HG03095 (cell line): ENCODE results near the gene ARL13B.
"Not testable (repeated sequence)": the region's sequence is repeated elsewhere in the genome, so short reads cannot be mapped to it uniquely, and the experiment has no call there.

ENCODE experiments used
- ATAC-seq: cut with Tn5 transposase; IDR thresholded peaks from one replicate; pipeline ENCODE4 v1.9.1; 2021; ENCODE audit warnings: moderate library complexity; ENCODE audit not compliant: unreplicated experiment

The ARL13B gene

DNA sequence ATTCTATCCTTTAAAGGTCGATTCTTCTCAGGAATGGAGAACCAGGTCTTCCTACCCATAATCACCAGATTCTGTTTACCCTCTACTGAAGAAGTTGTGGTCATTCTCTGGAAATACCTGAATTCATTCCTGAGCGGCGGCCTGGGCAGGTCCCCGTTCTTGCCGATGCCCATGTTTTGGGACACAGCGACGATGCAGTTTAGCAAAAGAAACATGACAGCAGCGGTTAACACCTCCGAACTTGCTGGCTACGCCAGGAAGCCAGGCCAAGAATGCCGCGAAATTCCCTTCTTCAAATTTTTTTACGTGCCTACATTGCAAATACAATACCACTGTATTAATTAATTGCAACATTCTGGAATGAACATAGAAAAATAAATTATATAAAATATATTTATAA lies 81.3 kb downstream of the ARL13B start:
- ATAC-seq = no peak

DNA sequence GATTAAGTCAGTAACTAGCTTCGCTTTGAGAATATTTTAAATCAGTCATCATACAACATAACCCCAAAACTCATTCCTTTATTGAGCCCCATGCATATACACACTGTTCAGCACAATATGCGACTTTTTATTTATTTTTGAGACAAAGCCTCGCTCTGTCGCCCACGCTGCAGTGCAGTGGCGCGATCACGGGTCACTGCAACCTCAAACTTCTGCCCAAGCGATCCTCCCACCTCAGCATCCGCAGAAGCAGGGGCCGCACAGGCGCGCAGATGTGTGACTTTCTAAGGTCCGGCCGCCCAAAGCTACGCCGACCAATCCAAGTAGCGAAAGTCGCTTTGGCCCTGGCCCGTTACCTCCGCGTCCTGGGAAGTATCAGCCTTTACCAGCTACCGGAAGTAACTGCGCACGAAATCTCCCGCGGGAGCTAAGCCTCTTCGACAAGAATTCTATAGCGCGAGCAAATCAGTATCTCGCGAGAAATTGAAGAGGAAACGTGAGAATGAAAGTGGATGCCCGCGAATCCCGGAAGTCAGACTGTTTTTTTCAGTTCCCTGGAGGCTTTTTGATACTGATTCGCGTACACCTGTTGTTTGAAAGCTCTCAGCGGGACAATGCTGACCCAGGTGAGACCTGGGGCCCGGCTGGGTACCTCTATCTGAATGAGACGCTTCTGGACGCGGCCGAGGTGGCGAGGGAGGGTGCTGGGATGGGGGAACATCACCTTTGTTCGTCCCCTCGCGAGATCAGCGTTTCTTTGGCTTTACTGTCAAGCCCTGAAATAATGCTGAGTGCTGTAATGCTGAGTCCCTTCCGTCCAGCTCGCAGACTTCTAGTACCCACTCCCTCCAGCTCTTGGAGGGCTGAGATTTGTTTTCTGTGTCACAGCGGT lies 82.8 kb downstream of the ARL13B start, which contains the start of the genes DHFR2 and NSUN3:
DHFR2 (minus strand) TSS at position 404 of the 892 bp plus-strand sequence. CDS start 1,405 bp downstream, outside the sequence.
NSUN3 (plus strand) TSS at position 549 of the 892 bp plus-strand sequence; CDS start at position 615, 66 bp downstream.
- peak; percentile 93 for ATAC-seq

- no peak for ATAC-seq
Observed at GRCh38 chr3:94063496-94064119, 83.7 kb downstream of the ARL13B start.

GRCh38 chr3:94064243-94064860 lies 84.4 kb downstream of the ARL13B start:
- ATAC-seq = no peak

- no peak for ATAC-seq
Observed at GRCh38 chr3:94065122-94065521, 85.2 kb downstream of the ARL13B start.

DNA sequence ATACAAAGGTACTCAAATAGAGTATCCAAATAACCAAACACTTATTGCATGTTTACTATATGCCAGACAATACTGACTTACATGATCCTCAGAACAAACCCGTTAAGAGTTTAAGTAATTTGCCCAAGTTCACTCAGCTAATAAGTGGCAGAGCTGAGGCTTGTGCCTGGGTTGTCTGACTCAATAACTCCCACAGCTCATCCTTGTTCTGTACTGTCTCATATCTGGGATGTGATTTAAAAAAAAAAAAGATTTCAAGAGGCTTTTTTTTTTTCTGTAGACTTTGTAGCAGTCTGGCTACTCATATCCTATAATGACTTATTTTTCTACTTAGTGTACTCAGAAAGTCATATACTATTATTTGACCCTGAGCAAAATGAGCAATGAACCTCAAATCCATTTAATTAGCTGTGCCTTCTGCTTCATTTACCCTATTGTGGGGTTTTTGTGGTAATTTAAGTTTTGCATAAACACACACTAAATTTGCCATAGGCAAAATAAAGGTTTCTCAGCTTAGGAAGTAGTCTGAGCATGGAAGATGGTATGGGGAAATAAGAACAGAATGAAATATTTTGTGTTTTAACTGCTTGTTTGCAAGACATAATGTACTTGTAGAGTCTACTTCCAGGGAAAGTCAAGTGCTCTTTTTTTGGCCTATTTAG lies 86.0 kb downstream of the ARL13B start:
- ATAC-seq = no peak

- no peak for ATAC-seq
Observed at GRCh38 chr3:94066506-94067500, 86.8 kb downstream of the ARL13B start.

GRCh38 chr3:94069194-94069813 lies 89.3 kb downstream of the ARL13B start:
- no peak for ATAC-seq

- peak; percentile 67 for ATAC-seq
Observed at GRCh38 chr3:94070341-94070911, 90.5 kb downstream of the ARL13B start.

DNA sequence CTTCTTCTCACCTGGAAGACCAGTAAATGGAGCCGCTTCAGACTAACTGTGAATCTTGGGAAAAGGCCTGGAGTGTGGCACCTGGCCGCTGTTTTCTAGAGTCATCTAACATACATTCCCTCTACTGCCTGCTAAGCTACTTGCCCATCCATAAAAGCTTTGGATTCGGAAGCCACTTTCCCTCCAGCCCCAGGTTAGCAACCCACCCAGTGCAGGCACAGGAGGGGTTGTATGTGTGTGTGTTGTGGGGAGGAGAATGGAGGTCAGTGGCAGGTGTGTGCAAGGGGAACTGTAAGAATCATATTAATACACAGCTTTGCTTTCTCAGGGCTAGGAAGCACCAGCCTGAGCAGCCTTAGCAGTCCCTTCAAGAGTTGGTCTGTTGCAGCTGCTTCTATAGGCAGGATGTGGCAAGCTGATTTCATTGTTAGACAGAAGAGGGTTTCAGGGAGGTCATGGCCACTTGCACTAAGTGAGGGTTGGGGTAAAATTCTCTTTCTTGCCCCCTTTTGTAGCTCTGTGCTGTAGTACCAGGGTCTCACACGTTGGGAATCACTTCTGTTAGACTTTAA lies 91.8 kb downstream of the ARL13B start:
- ATAC-seq = peak; percentile 85

DNA sequence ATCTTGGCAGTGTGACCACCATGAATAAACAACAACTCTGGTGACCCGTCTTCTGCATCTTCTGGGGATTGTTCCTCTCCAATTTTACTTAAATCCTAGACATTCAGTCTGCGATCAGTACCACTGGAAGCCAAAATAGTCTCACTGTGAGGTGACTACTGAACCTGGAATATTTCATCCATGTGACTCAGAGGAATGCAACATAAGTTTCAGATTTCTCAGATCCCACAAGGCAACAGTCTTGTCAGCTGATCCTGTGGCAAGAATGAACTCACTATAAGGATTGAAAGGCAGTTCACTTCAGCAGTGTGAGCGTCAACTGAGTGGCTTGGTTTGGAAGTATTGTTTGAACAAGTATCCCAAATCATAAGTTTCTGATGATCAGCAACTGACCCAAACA lies 96.1 kb downstream of the ARL13B start:
- ATAC-seq = no peak

- not testable (repeated sequence) for ATAC-seq
Observed at GRCh38 chr3:94080552-94080951, 100.6 kb downstream of the ARL13B start.

GRCh38 chr3:94081884-94082283 lies 101.9 kb downstream of the ARL13B start:
- no peak for ATAC-seq

DNA sequence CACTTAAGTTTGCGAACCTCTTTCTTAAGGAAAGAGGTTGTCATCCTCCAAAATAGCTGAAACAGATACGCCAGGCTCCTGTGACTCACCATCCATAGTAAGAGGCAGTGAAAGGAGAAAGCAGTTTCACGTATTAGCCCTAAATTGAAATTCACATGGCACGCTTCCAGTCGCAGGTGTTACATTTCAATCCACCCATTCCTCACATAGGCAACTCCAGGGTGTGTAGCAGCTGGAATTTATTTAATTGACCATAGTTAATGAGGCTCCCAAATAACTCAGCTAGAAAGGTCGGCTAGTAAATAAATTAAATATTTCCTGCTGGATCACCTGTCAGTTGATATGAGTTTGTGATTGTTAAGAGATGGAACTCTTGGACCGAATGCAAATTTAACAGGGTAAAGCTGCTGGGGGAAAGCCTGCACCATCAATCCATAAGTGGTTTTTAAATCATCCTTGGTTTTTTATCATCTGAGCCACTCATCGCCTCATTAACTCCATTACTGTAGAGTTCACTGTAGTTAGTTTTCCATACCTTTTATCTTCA lies 102.5 kb downstream of the ARL13B start:
- ATAC-seq = no peak

DNA sequence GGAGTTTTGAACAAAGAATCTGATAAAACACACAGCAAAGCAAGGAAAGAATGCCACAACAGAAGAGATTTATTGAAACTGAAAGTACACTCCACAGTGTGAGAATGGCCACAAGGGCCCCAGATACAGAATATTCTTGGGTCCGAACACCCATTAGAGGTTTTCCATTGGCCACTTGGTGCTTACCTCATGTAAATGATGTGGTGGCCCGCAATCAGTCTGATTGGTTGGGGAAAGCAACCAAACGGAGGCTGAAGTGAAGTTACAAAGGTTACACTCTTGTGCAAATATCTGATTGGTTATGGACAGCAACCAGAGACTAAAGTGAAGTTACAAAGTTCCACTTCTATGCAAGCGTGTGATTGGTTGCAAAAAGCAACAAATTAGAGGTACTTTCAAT lies 103.3 kb downstream of the ARL13B start:
- ATAC-seq = no peak

- no peak for ATAC-seq
Observed at GRCh38 chr3:94089126-94089525, 109.2 kb downstream of the ARL13B start.

DNA sequence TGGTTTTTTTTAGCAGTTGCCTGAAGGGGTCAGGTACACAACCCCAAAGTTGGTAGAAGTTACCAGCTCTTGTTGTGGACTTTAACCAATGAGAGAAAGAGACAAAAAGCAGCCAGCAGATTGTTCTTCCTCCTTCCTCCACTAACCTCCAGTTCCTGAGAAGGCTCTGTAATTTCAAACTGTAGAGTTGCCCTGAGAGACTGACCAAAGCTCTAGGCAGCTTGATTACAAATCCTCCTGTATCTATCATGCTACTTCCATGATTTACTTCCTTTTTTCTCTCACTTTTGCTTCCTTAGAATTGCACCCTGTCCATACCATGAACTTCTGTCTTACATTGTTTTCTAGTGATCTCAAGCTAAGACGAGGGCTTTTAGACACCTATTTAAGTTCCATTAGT lies 112.1 kb downstream of the ARL13B start:
- ATAC-seq = no peak

- ATAC-seq = no peak
Observed at GRCh38 chr3:94093151-94093550, 113.2 kb downstream of the ARL13B start.
